HCT116 (cell line): ENCODE results near the gene AP3B1. TPM values are rescaled to one million over a fixed set of nuclear protein-coding genes. Genes with fewer than 3 reads are reported as not detected.

Experiments used
- ATAC-seq: fragments of 200-7000 bp; cut with Tn5 transposase; 2 replicates; pipeline ENCODE4 v1.9.1; 2020; ENCODE audit warnings: mild to moderate bottlenecking, moderate library complexity
- BruUV-seq: library from RNA; stranded (reverse); fragments of 400-500 nt; replicated peaks from 2 replicates; lab custom pipeline; 2021; lab: Mats Ljungman, UMichigan
- CTCF ChIA-PET: fragments of 300-600 bp; sonication (Branson Sonifier 250); formaldehyde crosslinking; loops from one replicate; lab custom pipeline; 2021; ENCODE audit warnings: antibody characterized with exemption; lab: Charles Lee
- POLR2A ChIA-PET: fragments of 300-600, 350-600 bp; sonication (Branson Sonifier 250); formaldehyde crosslinking; loops from one replicate; lab custom pipeline; 2021; ENCODE audit warnings: antibody characterized with exemption; lab: Charles Lee
- RAD21 ChIA-PET, 2 experiments: fragments of 300-600 bp; sonication (Branson Sonifier 250); formaldehyde crosslinking; loops; one replicate each; lab custom pipeline; 2023; ENCODE audit warnings: low total read pairs in 2 of 2; ENCODE audit not compliant: uncharacterized antibody in 2 of 2, unreplicated experiment in 2 of 2, low non-redundant PET in 1 of 2; lab: Charles Lee
- DNase-seq: peaks from one replicate; pipeline ENCODE4 v3.0.0-alpha.2; 2010; ENCODE audit warnings: low read depth, low spot score
- H2AFZ ChIP-seq: fragments of 200-600 bp; shearing (Covaris generic), sonication (generic); 2 replicates; pipeline ENCODE4 v1.6.1; 2017; ENCODE audit warnings: low read depth, mixed run types, mixed read lengths, antibody characterized with exemption, low read length; ENCODE audit not compliant: poor library complexity, severe bottlenecking
- H3K27ac ChIP-seq: 2 replicates; pipeline ENCODE4 v1.5.1; 2012; ENCODE audit warnings: low read depth, low read length
- H3K27me3 ChIP-seq: fragments of 200-600 bp; sonication (generic); 2 replicates; pipeline ENCODE4 v1.6.1; 2016; ENCODE audit warnings: mixed run types, low read length, mixed read lengths; ENCODE audit not compliant: insufficient read depth
- H3K36me3 ChIP-seq, 2 experiments: fragments of 200-500 bp in 1 of 2; fragments of 200-600 bp in 1 of 2; sonication (Bioruptor generic) in 1 of 2; sonication (generic) in 1 of 2; 2 replicates each; pipeline versions ENCODE4 v1.5.1 to v1.6.1; 2014 to 2016; ENCODE audit warnings: low read length in 2 of 2, inconsistent platforms in 1 of 2, mixed read lengths in 1 of 2, mixed run types in 1 of 2; ENCODE audit not compliant: insufficient read depth in 2 of 2, control insufficient read depth in 1 of 2
- H3K4me1 ChIP-seq, 2 experiments: fragments of 200-600 bp in 1 of 2; sonication (generic) in 1 of 2; 2 replicates each; pipeline versions ENCODE4 v1.5.1 to v1.6.1; 2012 to 2017; ENCODE audit warnings: low read length in 2 of 2, inconsistent platforms in 1 of 2, mild to moderate bottlenecking in 1 of 2, mixed read lengths in 1 of 2, mixed run types in 1 of 2, moderate library complexity in 1 of 2; ENCODE audit not compliant: insufficient read depth in 2 of 2, control insufficient read depth in 1 of 2
- H3K4me2 ChIP-seq: fragments of 200-600 bp; sonication (generic); 2 replicates; pipeline ENCODE4 v1.6.1; 2017; ENCODE audit warnings: mixed run types, low read length, mixed read lengths
- H3K4me3 ChIP-seq, 2 experiments: fragments of 200-600 bp in 1 of 2; sonication (generic) in 1 of 2; replicated peaks in 1 of 2; 2 replicates each; pipeline ENCODE4 v1.5.1; 2011 to 2016; ENCODE audit warnings: low read length in 2 of 2, control low read depth in 1 of 2, low read depth in 1 of 2, mild to moderate bottlenecking in 1 of 2, mixed read lengths in 1 of 2, mixed run types in 1 of 2
- H3K79me2 ChIP-seq: fragments of 200-600 bp; sonication (generic); 2 replicates; pipeline ENCODE4 v1.6.1; 2017; ENCODE audit warnings: mild to moderate bottlenecking, mixed run types, low read length, moderate library complexity, mixed read lengths; ENCODE audit not compliant: insufficient read depth
- H3K9ac ChIP-seq: fragments of 200-600 bp; sonication (generic); 2 replicates; pipeline ENCODE4 v1.6.1; 2016; ENCODE audit warnings: low read length, mixed read lengths
- H3K9me2 ChIP-seq: fragments of 200-600 bp; sonication (generic), shearing (Covaris generic); 2 replicates; pipeline ENCODE4 v1.6.1; 2017; ENCODE audit warnings: mixed run types, mild to moderate bottlenecking, moderate library complexity; ENCODE audit not compliant: insufficient read depth
- H3K9me3 ChIP-seq, 2 experiments: fragments of 200-500 bp in 1 of 2; fragments of 200-600 bp in 1 of 2; sonication (Bioruptor generic) in 1 of 2; sonication (generic) in 1 of 2; 2 replicates each; pipeline ENCODE4 v1.6.1; 2014 to 2017; ENCODE audit warnings: low read length in 2 of 2, mixed read lengths in 2 of 2, inconsistent platforms in 1 of 2, low read depth in 1 of 2, mild to moderate bottlenecking in 1 of 2, mixed run types in 1 of 2, moderate library complexity in 1 of 2; ENCODE audit not compliant: control insufficient read depth in 1 of 2, insufficient read depth in 1 of 2
- H4K20me1 ChIP-seq: fragments of 200-600 bp; sonication (generic), shearing (Covaris generic); 2 replicates; pipeline ENCODE4 v1.6.1; 2017; ENCODE audit warnings: mixed run types, mild to moderate bottlenecking, moderate library complexity; ENCODE audit not compliant: insufficient read depth
- CBX3 ChIP-seq: IDR thresholded peaks from 2 replicates; pipeline ENCODE4 v1.6.1; 2012; ENCODE audit warnings: low read depth
- ELF1 ChIP-seq: IDR thresholded peaks from 2 replicates; pipeline ENCODE4 v1.6.1; 2012; ENCODE audit warnings: low read depth, borderline replicate concordance
- EZH2 ChIP-seq: fragments of 200-600 bp; sonication (generic); IDR thresholded peaks from 2 replicates; pipeline ENCODE4 v1.6.1; 2017; ENCODE audit warnings: antibody characterized with exemption, mixed run types
- FOSL1 ChIP-seq: IDR thresholded peaks from 2 replicates; pipeline ENCODE4 v1.6.1; 2012; ENCODE audit warnings: low read depth
- JUND ChIP-seq: IDR thresholded peaks from 2 replicates; pipeline ENCODE4 v1.6.1; 2012
- POLR2AphosphoS5 ChIP-seq: IDR thresholded peaks from 2 replicates; pipeline ENCODE4 v1.6.1; 2011; ENCODE audit warnings: mild to moderate bottlenecking, low read depth, low read length, moderate library complexity
- REST ChIP-seq: IDR thresholded peaks from 2 replicates; pipeline ENCODE4 v1.6.1; 2012; ENCODE audit warnings: low read depth
- SP1 ChIP-seq: IDR thresholded peaks from 2 replicates; pipeline ENCODE4 v1.6.1; 2012; ENCODE audit warnings: low read depth
- intact Hi-C: fragments of 100-400 bp; cut with micrococcal nuclease; formaldehyde crosslinking; loops from 2 replicates; pipeline ENCODE4 v1.10.0; 2022
- total RNA-seq: library from RNA; stranded (reverse); gene quantifications from one replicate; pipeline ENCODE4 v1.2.1, GENCODE V29; 2021; ENCODE audit not compliant: unreplicated experiment
- TF ChIP-seq, protein P1 (sequence below): IDR thresholded peaks from 2 replicates; pipeline ENCODE4 v1.6.1; 2011; ENCODE audit warnings: mild to moderate bottlenecking, low read length, moderate library complexity; ENCODE audit not compliant: insufficient replicate concordance; ENCODE audit errors: extremely low read depth
- TF ChIP-seq, protein P2 (sequence below): IDR thresholded peaks from 2 replicates; pipeline ENCODE4 v1.6.1; 2012

AP3B1 gene
- total RNA-seq, 1 experiment from 2014 or later, result 54.5 TPM

- Histone ChIP-seq H3K4me2 (no peak overlapping the region), H3K4me1 (no peaks in the 10 kb centered on the region), H3K4me3 (no peak overlapping the region), H3K27ac (no peak overlapping the region), H3K9me3 (no peaks in the 10 kb centered on the region), H2AFZ (no peak overlapping the region), H4K20me1 (no peaks in the 10 kb centered on the region), H3K36me3 (no peaks in the 10 kb centered on the region), H3K9ac (no peak overlapping the region), H3K79me2 (no peaks in the 10 kb centered on the region), H3K9me2 (no peaks in the 10 kb centered on the region), H3K27me3 (no peaks in the 10 kb centered on the region)
- no TSS peak for BruUV-seq
- intact Hi-C loops, result no loop called here
- TF ChIP-seq FOSL1 (no peak), CBX3 (no peak), JUND (no peak)
- CTCF ChIA-PET, result no interaction called here
- DNase-seq (no peak), ATAC-seq (no peak)
- RAD21 ChIA-PET, result no interaction called here
- POLR2A ChIA-PET, result no interaction called here
Observed at GRCh38 chr5:78339617-78340436, 45.3 kb upstream of the AP3B1 start.

DNA sequence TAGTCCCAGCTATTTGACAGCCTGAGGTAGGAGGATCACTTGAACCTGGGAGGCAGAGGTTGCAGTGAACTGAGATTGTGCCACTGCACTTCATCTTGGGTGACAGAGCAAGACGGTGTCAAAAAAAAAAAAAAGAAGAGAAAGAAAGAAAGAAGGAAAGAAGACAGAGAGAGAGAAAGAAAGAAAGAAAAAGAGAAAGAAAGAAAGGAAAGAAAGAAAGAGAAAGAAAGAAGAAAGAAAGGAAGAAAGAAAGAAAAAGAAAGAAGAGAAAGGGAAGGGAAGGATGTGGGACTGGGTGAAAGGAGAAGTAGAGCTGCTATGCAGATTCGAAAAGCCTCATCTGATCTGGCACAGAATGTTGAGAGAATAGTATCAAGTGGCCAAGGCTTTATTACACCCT lies 42.2 kb upstream of the AP3B1 start:
- RAD21 ChIA-PET, result no interaction called here

More for the DNA sequence above, 42.2 kb upstream of the AP3B1 start:
- Histone ChIP-seq H3K9me2 (no peaks in the 10 kb centered on the region), H3K4me2 (no peak overlapping the region), H3K27me3 (no peaks in the 10 kb centered on the region), H3K27ac (no peak overlapping the region), H3K9me3 (no peaks in the 10 kb centered on the region), H2AFZ (no peak overlapping the region), H3K79me2 (no peaks in the 10 kb centered on the region), H3K9ac (no peak overlapping the region), H3K4me3 (no peak overlapping the region), H4K20me1 (no peaks in the 10 kb centered on the region), H3K36me3 (no peaks in the 10 kb centered on the region), H3K4me1 (no peaks in the 10 kb centered on the region)
- no peak for ATAC-seq
- DNase-seq, result no peak
- TF ChIP-seq, protein P1, sequence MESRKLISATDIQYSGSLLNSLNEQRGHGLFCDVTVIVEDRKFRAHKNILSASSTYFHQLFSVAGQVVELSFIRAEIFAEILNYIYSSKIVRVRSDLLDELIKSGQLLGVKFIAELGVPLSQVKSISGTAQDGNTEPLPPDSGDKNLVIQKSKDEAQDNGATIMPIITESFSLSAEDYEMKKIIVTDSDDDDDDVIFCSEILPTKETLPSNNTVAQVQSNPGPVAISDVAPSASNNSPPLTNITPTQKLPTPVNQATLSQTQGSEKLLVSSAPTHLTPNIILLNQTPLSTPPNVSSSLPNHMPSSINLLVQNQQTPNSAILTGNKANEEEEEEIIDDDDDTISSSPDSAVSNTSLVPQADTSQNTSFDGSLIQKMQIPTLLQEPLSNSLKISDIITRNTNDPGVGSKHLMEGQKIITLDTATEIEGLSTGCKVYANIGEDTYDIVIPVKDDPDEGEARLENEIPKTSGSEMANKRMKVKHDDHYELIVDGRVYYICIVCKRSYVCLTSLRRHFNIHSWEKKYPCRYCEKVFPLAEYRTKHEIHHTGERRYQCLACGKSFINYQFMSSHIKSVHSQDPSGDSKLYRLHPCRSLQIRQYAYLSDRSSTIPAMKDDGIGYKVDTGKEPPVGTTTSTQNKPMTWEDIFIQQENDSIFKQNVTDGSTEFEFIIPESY, result no peak
- no peak for TF ChIP-seq FOSL1
- TF ChIP-seq ELF1, result no peak
- TF ChIP-seq POLR2AphosphoS5, result no peak
- no peak for TF ChIP-seq EZH2
- no peak for TF ChIP-seq JUND
- TF ChIP-seq REST, result no peak
- TF ChIP-seq, protein P2, sequence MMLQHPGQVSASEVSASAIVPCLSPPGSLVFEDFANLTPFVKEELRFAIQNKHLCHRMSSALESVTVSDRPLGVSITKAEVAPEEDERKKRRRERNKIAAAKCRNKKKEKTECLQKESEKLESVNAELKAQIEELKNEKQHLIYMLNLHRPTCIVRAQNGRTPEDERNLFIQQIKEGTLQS, result no peak
- no peak for TF ChIP-seq SP1
- POLR2A ChIA-PET, result no interaction called here
- BruUV-seq, result no TSS peak
- intact Hi-C loops, result no loop called here
- CTCF ChIA-PET, result interaction anchor here (1.1 kb wide), 1 partner anchor 16 kb away, joined by 4 read pairs; no protein-coding TSS in a partner anchor
